Skeletal muscle cell (primary cell): ENCODE data around the gene MTA1.
A peak's percentile ranks its signal among the peaks of the same experiment; 100 is the strongest.

ENCODE experiments used
- DNase-seq: peaks from one replicate; pipeline ENCODE4 v3.0.0-alpha.2; 2010; ENCODE audit warnings: low read depth
- H3K4me3 ChIP-seq: 2 replicates; pipeline ENCODE4 v1.5.1; 2011; ENCODE audit warnings: low read depth, mild to moderate bottlenecking, control low read depth, low read length, moderate library complexity

Gene MTA1

GRCh38 chr14:105420974-105421674 lies 1.5 kb downstream of the MTA1 start:
- DNase-seq = no peak
- peak overlapping the region; percentile 83 for H3K4me3 ChIP-seq

DNA sequence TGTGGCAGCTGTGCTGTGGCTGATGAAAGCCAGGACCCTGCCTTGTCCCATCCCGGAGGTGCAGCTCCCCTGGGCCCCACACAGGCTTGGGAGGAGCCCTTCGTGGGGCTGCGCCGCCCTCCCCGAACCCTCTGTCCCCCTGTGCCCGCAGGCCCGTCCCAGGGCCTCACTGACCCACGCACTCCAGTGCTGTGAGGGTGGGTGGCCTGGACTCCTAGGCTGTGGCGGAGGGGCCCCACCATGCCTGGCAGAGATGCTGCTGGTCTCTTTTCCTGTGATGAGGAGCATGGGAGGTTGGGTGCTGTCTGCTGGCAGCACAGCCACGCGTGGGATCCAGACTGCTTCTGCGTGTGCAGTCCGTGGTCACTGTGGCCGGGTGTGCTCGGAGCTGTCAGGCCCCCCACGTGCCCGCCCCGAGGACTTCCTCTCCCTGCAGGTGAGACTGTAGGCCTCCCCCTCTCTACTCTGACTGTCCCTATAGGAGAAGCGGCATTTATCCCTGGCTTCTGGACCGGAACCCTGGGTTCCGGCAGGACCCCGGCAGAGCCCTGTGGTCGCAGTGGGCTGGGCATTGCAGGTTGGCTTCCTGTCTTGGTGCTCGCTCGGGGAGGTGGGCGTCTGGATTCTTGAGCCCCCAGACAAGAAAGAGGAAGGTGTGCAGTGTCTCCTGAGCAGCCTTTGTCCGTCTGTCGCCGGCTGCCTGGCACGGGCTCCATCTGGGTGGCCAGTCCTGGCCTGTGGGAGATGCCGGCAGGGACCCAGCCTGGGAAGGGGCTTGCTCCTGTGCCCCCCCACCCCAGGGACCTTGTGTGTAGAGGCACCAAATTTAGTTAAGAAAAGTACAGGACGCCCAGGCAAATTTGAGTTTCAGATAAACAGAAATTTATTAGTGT lies 2.3 kb downstream of the MTA1 start:
- peak overlapping the region; percentile 83 for H3K4me3 ChIP-seq
- DNase-seq = no peak

DNA sequence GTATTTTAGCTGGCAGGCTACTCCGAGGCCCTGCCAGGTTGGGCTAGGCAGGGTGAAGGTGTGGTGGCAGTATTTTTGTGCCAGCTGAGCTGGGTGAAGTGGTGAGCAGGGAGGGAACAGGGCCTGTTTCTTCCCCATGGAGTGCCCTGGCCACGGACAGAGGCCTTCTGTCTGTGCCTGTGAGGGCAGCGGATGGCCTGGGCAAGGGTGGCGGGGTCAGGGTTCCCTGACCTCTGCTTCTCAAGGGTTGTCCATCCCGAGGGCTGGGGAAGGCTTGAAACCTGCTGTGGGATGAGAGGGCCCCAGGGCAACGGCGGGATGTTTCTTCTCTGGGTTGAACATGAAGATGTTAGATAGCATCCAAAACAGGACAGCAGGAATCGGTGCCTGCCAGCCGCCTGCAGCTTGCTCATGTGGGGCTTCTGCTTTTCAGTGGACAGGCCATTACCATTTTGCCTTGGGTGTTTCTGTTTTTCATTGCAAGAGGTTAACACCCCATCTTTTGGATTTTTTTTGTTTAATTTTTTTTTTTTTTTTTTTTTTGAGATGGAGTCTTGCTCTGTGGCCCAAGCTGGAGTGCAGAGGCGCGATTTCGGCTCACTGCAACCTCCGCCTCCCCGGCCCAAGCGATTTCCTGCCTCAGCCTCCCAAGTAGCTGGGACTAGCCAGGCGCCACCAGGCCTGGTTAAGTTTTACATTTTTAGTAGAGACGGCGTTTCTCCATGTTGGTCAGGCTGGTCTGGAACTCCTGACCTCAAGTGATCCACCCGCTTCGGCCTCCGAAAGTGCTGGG lies 3.3 kb downstream of the MTA1 start:
- H3K4me3 ChIP-seq = no peak overlapping the region
- no peak for DNase-seq

GRCh38 chr14:105423488-105424195 lies 4.0 kb downstream of the MTA1 start:
- H3K4me3 ChIP-seq = no peak overlapping the region
- no peak for DNase-seq

DNA sequence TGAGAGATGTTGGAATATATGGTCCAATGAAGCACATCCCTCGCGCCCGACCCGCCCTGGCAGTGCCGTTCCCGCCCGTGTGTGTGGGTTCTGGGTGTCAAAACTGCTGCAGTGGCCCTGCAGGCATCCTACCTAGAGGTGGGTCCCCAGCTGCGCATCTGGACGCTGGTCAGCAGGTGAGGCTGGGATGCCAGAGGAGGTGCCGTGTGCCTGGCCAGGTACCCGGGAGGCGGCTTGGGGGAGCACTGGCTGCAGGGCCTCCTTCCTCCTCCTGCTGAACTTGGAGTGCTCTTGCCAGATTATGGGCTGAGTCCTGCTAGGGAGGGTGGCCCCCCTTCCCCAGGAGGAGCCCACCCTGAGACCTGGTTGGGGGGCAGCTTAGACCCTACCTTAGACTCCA lies 5.2 kb downstream of the MTA1 start:
- no peak overlapping the region for H3K4me3 ChIP-seq
- no peak for DNase-seq

GRCh38 chr14:105425823-105426247 lies 6.2 kb downstream of the MTA1 start:
- H3K4me3 ChIP-seq = no peak overlapping the region
- no peak for DNase-seq

- DNase-seq = no peak
These were observed 6.9 kb downstream of the MTA1 start for GRCh38 chr14:105426416-105427130.

GRCh38 chr14:105427412-105427811 lies 7.8 kb downstream of the MTA1 start:
- no peak for DNase-seq
- H3K4me3 ChIP-seq = no peak overlapping the region

More at GRCh38 chr14:105426416-105427130, 6.9 kb downstream of the MTA1 start:
- no peak overlapping the region for H3K4me3 ChIP-seq

GRCh38 chr14:105427936-105428485 lies 8.4 kb downstream of the MTA1 start:
- no peak overlapping the region for H3K4me3 ChIP-seq
- DNase-seq = no peak

- H3K4me3 ChIP-seq = no peak overlapping the region
- no peak for DNase-seq
These were observed 10.4 kb downstream of the MTA1 start for GRCh38 chr14:105430042-105430441.

DNA sequence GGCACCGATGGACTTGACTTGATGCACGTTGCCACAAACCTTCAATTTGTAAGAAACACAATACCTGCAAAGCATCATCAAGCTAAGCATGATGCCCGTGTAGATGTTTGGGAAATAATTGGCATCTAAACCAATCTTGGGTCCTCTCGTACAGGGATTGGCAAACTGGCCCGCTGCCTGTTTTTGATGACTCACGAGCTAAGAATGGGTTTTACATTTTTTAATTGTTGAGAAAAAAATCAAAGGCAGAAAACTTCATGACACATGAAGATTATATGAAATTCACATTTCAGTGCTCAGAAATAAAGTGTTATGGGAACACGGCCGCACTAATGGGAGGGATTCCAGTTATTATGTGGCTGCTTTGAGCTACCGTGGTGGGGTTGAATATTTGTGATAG lies 10.9 kb downstream of the MTA1 start:
- H3K4me3 ChIP-seq = no peak overlapping the region
- DNase-seq = no peak

- DNase-seq = no peak
- H3K4me3 ChIP-seq = no peak overlapping the region
These were observed 11.6 kb downstream of the MTA1 start for GRCh38 chr14:105431256-105431655.

DNA sequence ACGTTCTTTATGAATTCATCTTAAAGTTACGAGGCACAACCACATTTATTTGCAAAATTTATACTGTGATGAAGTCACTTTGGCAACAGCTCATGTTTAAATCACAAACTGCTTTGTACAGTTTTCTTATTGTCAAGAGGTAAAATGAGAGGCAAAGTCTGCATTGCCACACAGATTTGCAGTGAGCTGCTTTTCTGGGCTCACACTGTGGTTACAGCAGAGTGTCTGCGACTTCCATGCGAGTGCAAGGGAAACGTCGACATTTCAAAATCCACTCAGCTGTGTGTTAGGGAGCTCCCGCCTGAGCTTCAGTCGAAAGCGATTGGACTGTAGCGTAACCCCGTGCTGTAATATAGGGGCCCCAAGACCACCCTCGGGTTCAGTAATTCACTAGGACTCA lies 13.0 kb downstream of the MTA1 start:
- DNase-seq = no peak

GRCh38 chr14:105433161-105433605 lies 13.6 kb downstream of the MTA1 start:
- no peak for DNase-seq

More for the DNA sequence above, 13.0 kb downstream of the MTA1 start:
- no peak overlapping the region for H3K4me3 ChIP-seq

GRCh38 chr14:105436402-105436801 lies 16.8 kb downstream of the MTA1 start:
- no peak for DNase-seq
- H3K4me3 ChIP-seq = no peak overlapping the region

More at GRCh38 chr14:105433161-105433605, 13.6 kb downstream of the MTA1 start:
- H3K4me3 ChIP-seq = no peak overlapping the region

DNA sequence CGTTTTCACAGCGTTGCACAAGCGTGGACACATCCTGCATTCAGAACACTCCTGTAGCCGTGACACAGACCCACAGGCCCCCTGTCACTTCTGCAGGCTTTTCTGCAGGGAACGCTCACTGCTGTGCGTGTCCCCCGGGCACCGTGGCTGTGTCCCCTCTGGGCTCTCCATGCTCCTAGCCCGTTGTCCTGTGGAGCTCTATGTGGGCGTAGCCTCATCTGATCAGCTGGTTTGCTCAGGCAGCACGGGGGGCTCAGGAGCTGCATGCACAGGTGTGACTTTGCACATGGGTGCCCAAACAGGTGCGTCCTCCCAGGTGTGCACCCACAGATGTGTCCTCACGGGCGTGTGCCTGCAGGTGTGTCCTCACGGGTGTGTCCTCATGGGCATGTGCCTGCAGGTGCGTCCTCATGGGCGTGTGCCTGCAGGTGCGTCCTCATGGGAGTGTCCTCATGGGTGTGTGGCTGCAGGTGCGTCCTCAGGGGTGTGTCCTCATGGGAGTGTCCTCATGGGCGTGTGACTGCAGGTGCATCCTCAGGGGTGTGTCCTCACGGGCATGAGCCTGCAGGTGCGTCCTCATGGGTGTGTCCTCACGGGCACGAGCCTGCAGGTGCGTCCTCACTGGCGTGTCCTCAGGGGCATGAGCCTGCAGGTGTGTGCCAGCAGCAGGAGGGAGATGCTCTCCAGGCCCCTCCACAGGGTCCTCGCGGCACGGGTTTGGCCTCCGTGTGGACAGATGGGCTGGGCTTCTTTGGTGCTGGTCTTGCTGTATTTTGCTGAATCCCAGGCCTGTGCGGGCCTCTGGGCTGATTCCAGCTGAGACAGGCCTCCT lies 17.5 kb downstream of the MTA1 start:
- no peak overlapping the region for H3K4me3 ChIP-seq
- DNase-seq = no peak

- H3K4me3 ChIP-seq = no peak overlapping the region
- DNase-seq = no peak
These were observed 18.3 kb downstream of the MTA1 start for GRCh38 chr14:105437723-105438500.
